Upper lobe of right lung (tissue), 1 donor: ENCODE measurements around the gene KCNQ1OT1. TPM values are rescaled to one million over a fixed set of nuclear protein-coding genes. Genes with fewer than 3 reads are reported as not detected.

Experiments used
- ATAC-seq: fragments of 200-7000 bp; cut with Tn5 transposase; one replicate; pipeline ENCODE4 v1.9.1; 2020; ENCODE audit warnings: mild to moderate bottlenecking, moderate library complexity
- DNase-seq: peaks from one replicate; pipeline ENCODE4 v3.0.0-alpha.2; 2020
- H3K27ac ChIP-seq: fragments of 200-600 bp; one replicate; pipeline ENCODE4 v1.8.0; 2022
- H3K27me3 ChIP-seq: fragments of 200-600 bp; one replicate; pipeline ENCODE4 v1.8.0; 2022; ENCODE audit warnings: mild to moderate bottlenecking
- H3K36me3 ChIP-seq: fragments of 200-600 bp; one replicate; pipeline ENCODE4 v1.8.0; 2022
- H3K4me1 ChIP-seq: fragments of 200-600 bp; one replicate; pipeline ENCODE4 v1.8.0; 2022
- H3K4me3 ChIP-seq: fragments of 200-600 bp; one replicate; pipeline ENCODE4 v1.8.0; 2022; ENCODE audit warnings: mild to moderate bottlenecking
- H3K9me3 ChIP-seq: fragments of 200-600 bp; one replicate; pipeline ENCODE4 v1.8.0; 2022
- intact Hi-C: fragments of 100-400 bp; cut with DNase I; formaldehyde crosslinking; loops from one replicate; pipeline ENCODE4 v1.11.0; 2022
- total RNA-seq: library from RNA; stranded (reverse); fragmentation: NEBNext Ultra II Directional; extraction: Animal tissue kit (Norgen Biotek cat#: 25700); gene quantifications from one replicate; pipeline ENCODE4 v1.2.1, GENCODE V29; 2021
- TF ChIP-seq, protein P1 (sequence below): fragments of 200-600 bp; IDR thresholded peaks from one replicate; pipeline ENCODE4 v1.8.0; 2022; ENCODE audit warnings: antibody characterized with exemption
- donor health status: DM: no; HTN: yes; CAD: no; lungs with severe emphysema.

Gene KCNQ1OT1
- total RNA-seq, 1 donor from 2014 or later, result 2.0 TPM

DNA sequence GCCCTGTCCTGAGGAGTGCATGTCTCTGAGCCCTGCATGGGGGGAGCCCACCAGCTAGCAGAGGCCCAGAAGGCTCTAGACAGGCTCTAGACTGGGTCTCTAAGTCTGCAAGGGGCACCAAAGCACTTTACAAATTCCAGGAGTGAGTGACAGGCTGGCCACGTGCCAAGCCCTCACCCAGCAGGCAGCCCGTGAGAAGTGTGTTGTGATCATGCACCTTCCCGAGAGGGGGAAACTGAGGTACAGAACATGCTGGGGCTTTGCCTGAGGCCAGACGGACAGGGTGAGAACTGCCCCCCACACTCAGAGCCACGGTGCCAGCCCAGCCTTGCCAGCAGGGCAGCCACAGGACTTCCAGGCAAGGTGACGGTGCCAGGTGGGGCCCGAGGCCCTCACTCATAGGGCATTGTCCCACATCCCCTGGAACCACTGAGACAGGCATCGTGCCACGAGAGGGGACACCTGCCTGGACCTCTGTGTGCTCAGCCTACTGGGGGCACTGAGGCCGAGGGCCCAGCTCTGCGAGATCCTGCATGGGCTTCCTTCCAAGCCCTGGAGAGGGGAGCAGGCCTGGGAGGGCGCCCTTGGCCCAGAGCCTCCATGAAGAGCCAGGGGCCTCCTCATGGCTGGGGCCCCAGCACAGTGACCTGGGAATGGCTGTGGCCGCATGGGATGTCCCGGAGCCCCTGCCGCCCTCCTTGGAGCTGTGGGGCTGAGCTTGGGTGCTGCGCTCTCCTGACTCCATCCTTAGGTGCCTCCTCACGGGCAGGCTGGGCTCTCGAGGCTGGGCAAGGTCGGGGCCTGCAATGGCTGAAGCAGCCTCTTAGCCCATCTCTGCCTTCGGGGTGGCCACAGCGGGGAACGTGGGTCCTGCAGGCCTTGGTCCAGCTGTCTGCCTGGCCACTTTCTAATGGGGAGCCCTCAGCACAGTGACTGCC, 121.5 kb downstream of the KCNQ1OT1 start:
- TF ChIP-seq, protein P1, sequence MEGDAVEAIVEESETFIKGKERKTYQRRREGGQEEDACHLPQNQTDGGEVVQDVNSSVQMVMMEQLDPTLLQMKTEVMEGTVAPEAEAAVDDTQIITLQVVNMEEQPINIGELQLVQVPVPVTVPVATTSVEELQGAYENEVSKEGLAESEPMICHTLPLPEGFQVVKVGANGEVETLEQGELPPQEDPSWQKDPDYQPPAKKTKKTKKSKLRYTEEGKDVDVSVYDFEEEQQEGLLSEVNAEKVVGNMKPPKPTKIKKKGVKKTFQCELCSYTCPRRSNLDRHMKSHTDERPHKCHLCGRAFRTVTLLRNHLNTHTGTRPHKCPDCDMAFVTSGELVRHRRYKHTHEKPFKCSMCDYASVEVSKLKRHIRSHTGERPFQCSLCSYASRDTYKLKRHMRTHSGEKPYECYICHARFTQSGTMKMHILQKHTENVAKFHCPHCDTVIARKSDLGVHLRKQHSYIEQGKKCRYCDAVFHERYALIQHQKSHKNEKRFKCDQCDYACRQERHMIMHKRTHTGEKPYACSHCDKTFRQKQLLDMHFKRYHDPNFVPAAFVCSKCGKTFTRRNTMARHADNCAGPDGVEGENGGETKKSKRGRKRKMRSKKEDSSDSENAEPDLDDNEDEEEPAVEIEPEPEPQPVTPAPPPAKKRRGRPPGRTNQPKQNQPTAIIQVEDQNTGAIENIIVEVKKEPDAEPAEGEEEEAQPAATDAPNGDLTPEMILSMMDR, result no peak
- Histone ChIP-seq H3K27me3 (no peaks in the 10 kb centered on the region), H3K36me3 (no peaks in the 10 kb centered on the region), H3K9me3 (no peaks in the 10 kb centered on the region), H3K4me1 (no peaks in the 10 kb centered on the region), H3K27ac (no peak overlapping the region), H3K4me3 (no peak overlapping the region)
- intact Hi-C loops, result no loop called here
- DNase-seq (peak; percentile 57), ATAC-seq (no peak)

DNA sequence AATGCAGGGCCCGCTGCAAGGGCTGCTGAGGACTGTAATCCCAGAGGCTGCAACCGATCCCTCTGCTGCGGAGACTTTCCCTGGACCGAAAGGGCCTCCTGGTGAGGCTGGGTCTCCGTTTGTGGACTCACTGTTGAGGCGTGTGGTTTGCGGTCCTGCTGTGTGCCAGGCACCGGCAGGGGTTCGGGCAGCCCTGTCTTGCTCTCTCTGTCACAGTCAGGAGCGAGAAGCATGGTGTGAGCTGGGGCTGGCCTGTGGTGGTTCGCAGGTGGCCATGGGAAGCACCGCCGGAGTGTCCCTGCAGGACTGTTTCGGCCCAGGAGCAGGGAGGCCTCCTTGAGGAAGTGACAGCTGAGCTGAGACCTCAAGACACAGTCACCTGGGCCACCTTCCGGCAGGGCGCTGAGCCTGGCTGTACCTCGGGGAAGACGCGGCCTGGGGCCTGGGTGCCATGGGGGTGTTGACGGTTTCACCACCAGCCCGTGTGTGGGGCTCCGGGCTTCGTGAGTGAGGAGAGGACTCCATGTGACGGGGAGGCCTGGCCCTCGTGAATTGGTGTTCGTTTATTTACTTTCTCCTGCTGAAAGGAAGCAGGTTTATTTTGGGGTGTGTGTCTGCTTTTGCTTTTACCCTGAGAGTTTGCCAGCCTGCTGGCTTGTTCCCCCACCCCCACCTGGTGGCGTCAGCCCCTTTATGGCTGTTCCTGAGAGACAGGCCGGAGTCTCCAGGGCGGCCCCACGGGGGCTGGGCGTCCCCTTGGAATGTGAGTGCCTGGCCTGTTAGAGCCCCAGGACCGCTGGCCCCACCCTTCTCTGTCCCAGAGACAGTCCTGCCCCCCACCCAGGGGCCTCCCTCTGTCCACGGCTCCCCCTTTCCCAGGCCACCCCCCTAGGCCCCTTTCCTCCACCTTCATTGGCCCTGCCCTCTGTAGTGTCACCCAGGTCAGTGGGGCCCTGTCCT, 122.5 kb downstream of the KCNQ1OT1 start:
- Histone ChIP-seq H3K9me3 (no peaks in the 10 kb centered on the region), H3K27ac (no peak overlapping the region), H3K4me1 (no peaks in the 10 kb centered on the region), H3K27me3 (no peaks in the 10 kb centered on the region), H3K4me3 (no peak overlapping the region), H3K36me3 (no peaks in the 10 kb centered on the region)
- TF ChIP-seq, protein P1, result no peak
- no peak for ATAC-seq
- DNase-seq, result peak; percentile 61
- intact Hi-C loops, result no loop called here

DNA sequence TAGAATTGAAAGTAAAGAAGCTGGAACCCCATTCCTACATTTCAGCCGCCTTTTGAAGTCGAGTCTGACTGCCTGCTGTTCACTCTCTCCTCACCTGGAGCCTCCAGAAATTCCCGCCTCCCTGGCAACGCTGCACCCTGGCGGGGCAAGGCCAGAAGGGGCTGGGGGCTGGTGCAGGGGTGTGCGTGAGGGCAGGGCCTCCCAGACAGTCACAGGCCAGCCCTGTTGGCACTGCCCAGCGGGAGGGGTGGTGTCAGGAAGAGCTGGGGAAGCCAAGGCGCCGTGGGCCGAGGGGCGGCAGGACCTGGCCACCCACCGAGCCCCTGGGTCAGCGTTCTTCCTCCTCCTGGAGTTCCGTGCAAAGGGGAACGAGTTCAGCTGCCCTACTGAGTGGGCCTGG, 123.2 kb downstream of the KCNQ1OT1 start:
- TF ChIP-seq, protein P1, result no peak
- ATAC-seq, result no peak
- H3K4me1 ChIP-seq, result no peaks in the 10 kb centered on the region
- no peaks in the 10 kb centered on the region for H3K27me3 ChIP-seq
- DNase-seq, result peak; percentile 57
- no peak overlapping the region for H3K4me3 ChIP-seq
- no peak overlapping the region for H3K27ac ChIP-seq
- intact Hi-C loops, result no loop called here
- H3K36me3 ChIP-seq, result no peaks in the 10 kb centered on the region
- H3K9me3 ChIP-seq, result no peaks in the 10 kb centered on the region

DNA sequence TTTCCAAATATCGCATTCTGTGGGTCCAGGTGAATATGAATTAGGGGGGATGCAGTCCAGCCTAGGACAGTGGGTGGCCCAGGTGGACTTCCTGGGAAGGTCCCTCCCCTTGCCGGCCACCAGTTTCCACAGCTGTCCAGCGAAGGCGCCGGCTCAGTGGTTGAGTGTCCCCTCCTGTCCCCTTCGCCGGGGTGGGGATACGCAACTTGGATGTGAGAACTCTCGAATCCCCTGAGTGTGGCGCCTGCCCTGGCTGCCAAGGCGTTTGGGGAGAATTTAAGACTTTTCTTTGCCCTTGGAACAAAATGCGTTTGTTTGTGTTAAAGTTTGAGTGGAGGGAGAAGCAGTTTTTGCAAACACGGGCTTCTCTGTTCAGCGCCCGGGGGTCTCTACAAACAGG, 123.7 kb downstream of the KCNQ1OT1 start:
- no peak for ATAC-seq
- no peaks in the 10 kb centered on the region for H3K9me3 ChIP-seq
- DNase-seq, result peak; percentile 53
- no peaks in the 10 kb centered on the region for H3K36me3 ChIP-seq
- H3K27ac ChIP-seq, result no peak overlapping the region
- intact Hi-C loops, result no loop called here
- no peak overlapping the region for H3K4me3 ChIP-seq
- TF ChIP-seq, protein P1, result no peak
- no peaks in the 10 kb centered on the region for H3K27me3 ChIP-seq
- H3K4me1 ChIP-seq, result no peaks in the 10 kb centered on the region

DNA sequence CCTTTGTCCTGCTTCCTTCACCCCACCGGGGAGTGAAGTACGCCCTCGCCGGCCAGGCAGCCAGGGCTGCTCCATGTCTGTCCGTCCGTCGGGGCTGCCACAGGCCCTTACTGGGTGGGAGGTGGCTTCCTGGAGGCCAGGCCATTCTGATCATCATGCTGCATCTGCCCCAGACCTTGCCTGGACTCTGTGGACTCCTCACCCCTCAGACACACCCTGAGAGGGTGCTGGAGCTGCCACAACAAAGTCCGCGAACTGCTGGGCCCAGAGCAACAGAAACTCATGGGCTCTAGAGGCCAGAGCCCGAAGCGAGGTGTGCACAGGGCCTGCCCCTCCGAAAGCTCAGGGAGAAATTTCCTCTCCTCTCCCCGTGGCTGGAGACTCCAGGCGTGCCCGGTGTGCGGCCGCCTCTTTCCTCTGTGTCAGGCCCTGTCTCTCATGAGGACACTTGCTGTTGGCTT, 124.2 kb downstream of the KCNQ1OT1 start:
- no peak overlapping the region for H3K4me3 ChIP-seq
- H3K27me3 ChIP-seq, result no peaks in the 10 kb centered on the region
- TF ChIP-seq, protein P1, result no peak
- peak; percentile 39 for DNase-seq
- intact Hi-C loops, result no loop called here
- no peaks in the 10 kb centered on the region for H3K4me1 ChIP-seq
- ATAC-seq, result no peak
- no peak overlapping the region for H3K27ac ChIP-seq
- no peaks in the 10 kb centered on the region for H3K9me3 ChIP-seq
- no peaks in the 10 kb centered on the region for H3K36me3 ChIP-seq
